IMR-90 (cell line): ENCODE measurements around the gene COX7A2L. TPM values are rescaled to one million over a fixed set of nuclear protein-coding genes. Genes with fewer than 3 reads are reported as not detected.

Experiments
- ATAC-seq: fragments of 200-7000 bp; cut with Tn5 transposase; 2 replicates; pipeline ENCODE4 v1.9.1; 2020; ENCODE audit warnings: low read depth, mild to moderate bottlenecking, moderate library complexity
- BruUV-seq: library from RNA; stranded (reverse); fragments of 400-500 nt; replicated peaks from 2 replicates; lab custom pipeline; 2021; lab: Mats Ljungman, UMichigan
- CTCF ChIA-PET: fragments of 300-600 bp; formaldehyde crosslinking; extraction: SDS; loops from one replicate; lab custom pipeline; 2021; ENCODE audit warnings: antibody characterized with exemption; lab: Yijun Ruan, JAX
- POLR2A ChIA-PET: fragments of 300-600 bp; sonication (Branson Sonifier 250); formaldehyde crosslinking; loops from one replicate; lab custom pipeline; 2022; ENCODE audit warnings: antibody characterized with exemption; ENCODE audit not compliant: unreplicated experiment; lab: Charles Lee
- DNase-seq: peaks from one replicate; pipeline ENCODE4 v3.0.0; 2013
- H2AFZ ChIP-seq: replicated peaks from 2 replicates; pipeline ENCODE3; 2013; ENCODE audit warnings: low read length, mild to moderate bottlenecking; ENCODE audit not compliant: poor library complexity
- H2AK5ac ChIP-seq: 2 replicates; pipeline ENCODE4 v1.6.1; 2013; ENCODE audit warnings: low read depth, low read length, inconsistent platforms
- H2AK9ac ChIP-seq: replicated peaks from 2 replicates; pipeline ENCODE3; 2013; ENCODE audit warnings: mild to moderate bottlenecking, low read depth, low read length, moderate library complexity; ENCODE audit not compliant: poor library complexity
- H2BK120ac ChIP-seq: 2 replicates; pipeline ENCODE4 v1.6.1; 2013; ENCODE audit warnings: low read depth, low read length, inconsistent platforms
- H2BK15ac ChIP-seq: 3 replicates; pipeline ENCODE4 v1.6.1; 2013; ENCODE audit warnings: low read depth, low read length, inconsistent platforms
- H2BK20ac ChIP-seq: 2 replicates; pipeline ENCODE4 v1.6.1; 2013; ENCODE audit warnings: low read depth, mild to moderate bottlenecking, inconsistent platforms, low read length, moderate library complexity
- H2BK5ac ChIP-seq: 2 replicates; pipeline ENCODE4 v1.6.1; 2013; ENCODE audit warnings: mild to moderate bottlenecking, low read depth, low read length, inconsistent platforms; ENCODE audit not compliant: poor library complexity, severe bottlenecking
- H3K14ac ChIP-seq: replicated peaks from 2 replicates; pipeline ENCODE4 v1.6.1; 2013; ENCODE audit warnings: low read depth, low read length, inconsistent platforms
- H3K18ac ChIP-seq: 2 replicates; pipeline ENCODE4 v1.6.1; 2013; ENCODE audit warnings: low read depth, low read length, control low read depth
- H3K23ac ChIP-seq: 2 replicates; pipeline ENCODE4 v1.6.1; 2013; ENCODE audit warnings: low read depth, low read length, inconsistent platforms
- H3K27ac ChIP-seq: 2 replicates; pipeline ENCODE4 v1.5.1; 2013; ENCODE audit warnings: mild to moderate bottlenecking, control low read depth, low read length; ENCODE audit not compliant: insufficient read depth
- H3K27me3 ChIP-seq: 2 replicates; pipeline ENCODE4 v1.6.1; 2013; ENCODE audit warnings: low read length; ENCODE audit not compliant: control insufficient read depth, insufficient read depth
- H3K36me3 ChIP-seq: 2 replicates; pipeline ENCODE4 v1.6.1; 2013; ENCODE audit warnings: low read length, mixed read lengths; ENCODE audit not compliant: control insufficient read depth, insufficient read depth
- H3K4ac ChIP-seq: 2 replicates; pipeline ENCODE4 v1.6.1; 2013; ENCODE audit warnings: low read depth, low read length, inconsistent platforms
- H3K4me1 ChIP-seq: 2 replicates; pipeline ENCODE4 v1.6.1; 2013; ENCODE audit warnings: low read length, mixed read lengths; ENCODE audit not compliant: control insufficient read depth, insufficient read depth
- H3K4me2 ChIP-seq: 2 replicates; pipeline ENCODE4 v1.6.1; 2013; ENCODE audit warnings: low read depth, mild to moderate bottlenecking, control low read depth, low read length, moderate library complexity
- H3K4me3 ChIP-seq: 2 replicates; pipeline ENCODE4 v1.5.1; 2013; ENCODE audit warnings: low read depth, mild to moderate bottlenecking, control low read depth, low read length, moderate library complexity; ENCODE audit not compliant: insufficient read depth
- H3K56ac ChIP-seq: 2 replicates; pipeline ENCODE4 v1.6.1; 2013; ENCODE audit warnings: low read length, inconsistent platforms; ENCODE audit not compliant: insufficient read depth; ENCODE audit errors: extremely low read depth
- H3K79me1 ChIP-seq, 2 experiments: 2 replicates each; pipeline ENCODE4 v1.6.1; 2013; ENCODE audit warnings: low read length in 2 of 2, inconsistent platforms in 1 of 2, low read depth in 1 of 2
- H3K9ac ChIP-seq: 2 replicates; pipeline ENCODE4 v1.6.1; 2013; ENCODE audit warnings: low read depth, low read length, control low read depth
- H3K9me1 ChIP-seq: 2 replicates; pipeline ENCODE4 v1.6.1; 2013; ENCODE audit warnings: low read length, inconsistent platforms; ENCODE audit not compliant: insufficient read depth
- H3K9me3 ChIP-seq: 2 replicates; pipeline ENCODE4 v1.6.1; 2013; ENCODE audit warnings: low read length; ENCODE audit not compliant: control insufficient read depth, insufficient read depth
- H4K20me1 ChIP-seq: 2 replicates; pipeline ENCODE4 v1.6.1; 2013; ENCODE audit warnings: low read length, inconsistent platforms; ENCODE audit not compliant: insufficient read depth
- H4K5ac ChIP-seq: 2 replicates; pipeline ENCODE4 v1.6.1; 2013; ENCODE audit warnings: mild to moderate bottlenecking, low read depth, low read length, control low read depth
- H4K8ac ChIP-seq, 2 experiments: 2 replicates each; pipeline ENCODE4 v1.6.1; 2013; ENCODE audit warnings: low read depth in 2 of 2, low read length in 2 of 2, control low read depth in 1 of 2, inconsistent platforms in 1 of 2
- H4K91ac ChIP-seq: 2 replicates; pipeline ENCODE4 v1.6.1; 2013; ENCODE audit warnings: low read depth, low read length, inconsistent platforms; ENCODE audit not compliant: insufficient read depth
- BHLHE40 ChIP-seq: fragments of 150-350 bp; IDR thresholded peaks from 2 replicates; pipeline ENCODE4 v1.6.1; 2016; ENCODE audit warnings: mild to moderate bottlenecking, low read depth, low read length
- CEBPB ChIP-seq: IDR thresholded peaks from 2 replicates; pipeline ENCODE4 v1.6.1; 2012; ENCODE audit warnings: low read depth, low read length, improper control_type of control experiment
- CHD1 ChIP-seq: IDR thresholded peaks from 2 replicates; pipeline ENCODE4 v1.6.1; 2012; ENCODE audit warnings: low read depth, low read length, improper control_type of control experiment
- FOS ChIP-seq: fragments of 150-350 bp; IDR thresholded peaks from 2 replicates; pipeline ENCODE4 v1.6.1; 2016; ENCODE audit warnings: low read depth, low read length
- MAFK ChIP-seq: IDR thresholded peaks from 2 replicates; pipeline ENCODE4 v1.6.1; 2012; ENCODE audit warnings: low read depth, low read length, improper control_type of control experiment
- MAZ ChIP-seq: IDR thresholded peaks from 2 replicates; pipeline ENCODE4 v1.6.1; 2012; ENCODE audit warnings: low read depth, mild to moderate bottlenecking, low read length, improper control_type of control experiment, moderate library complexity, borderline replicate concordance
- MXI1 ChIP-seq: IDR thresholded peaks from 2 replicates; pipeline ENCODE4 v1.6.1; 2012; ENCODE audit warnings: low read depth, mild to moderate bottlenecking, low read length, moderate library complexity, borderline replicate concordance
- NFE2L2 ChIP-seq: fragments of 150-350 bp; IDR thresholded peaks from 2 replicates; pipeline ENCODE4 v1.6.1; 2016; ENCODE audit warnings: low read depth, mild to moderate bottlenecking, low read length
- RAD21 ChIP-seq: IDR thresholded peaks from 2 replicates; pipeline ENCODE4 v1.6.1; 2012; ENCODE audit warnings: low read length, improper control_type of control experiment
- RCOR1 ChIP-seq: IDR thresholded peaks from 2 replicates; pipeline ENCODE4 v1.6.1; 2012; ENCODE audit warnings: mild to moderate bottlenecking, low read length, improper control_type of control experiment; ENCODE audit not compliant: insufficient replicate concordance
- RFX5 ChIP-seq: IDR thresholded peaks from 2 replicates; pipeline ENCODE4 v1.8.0; 2012; ENCODE audit warnings: low read depth, mild to moderate bottlenecking, low read length, moderate library complexity
- WGBS, 2 experiments: methylation state at CpG; one replicate each; pipeline versions ENCODE4 v1.1.5 to v1.1.7; 2013; ENCODE audit warnings: missing lambda C conversion rate in 2 of 2; ENCODE audit not compliant: insufficient read length in 1 of 2; ENCODE audit errors: extremely low coverage in 2 of 2; 5-methylcytosine and 5-hydroxymethylcytosine counted together
- dilution Hi-C: fragments of 300-500 bp; cut with HindIII; formaldehyde crosslinking; loops from one replicate; pipeline ENCODE4 v1.14.3; 2018; ENCODE audit warnings: low sequenced_read_pairs; ENCODE audit not compliant: unreplicated experiment
- in situ Hi-C: fragments of 300-500 bp; cut with MboI; formaldehyde crosslinking; loops from 3 replicates; pipeline ENCODE4 v1.14.3; 2019; ENCODE audit warnings: low sequenced_read_pairs, inconsistent platforms, mixed read lengths
- intact Hi-C: fragments of 100-400 bp; cut with micrococcal nuclease; formaldehyde crosslinking; loops from 2 replicates; pipeline ENCODE4 v1.10.0; 2022
- polyA plus RNA-seq, 3 experiments: library from polyadenylated mRNA; depleted of rRNA; stranded (reverse); fragments of >200 nt; gene quantifications; 2 replicates each; pipeline ENCODE4 v1.2.3, GENCODE V29; 2012; ENCODE audit warnings: low replicate concordance in 1 of 3
- total RNA-seq: library from RNA; depleted of rRNA; stranded (reverse); fragments of >200 nt; gene quantifications from 2 replicates; pipeline ENCODE4 v1.2.3, GENCODE V29; 2012
- TF ChIP-seq, protein P1 (sequence below): conservative IDR thresholded peaks from 2 replicates; pipeline ENCODE4 v1.5.1; 2012; ENCODE audit warnings: mild to moderate bottlenecking, low read depth, low read length, improper control_type of control experiment

Gene COX7A2L
- total and polyA plus RNA-seq, 2 of the 4 experiments (the other 2 are of a cell fraction) = 123 to 132 TPM

DNA sequence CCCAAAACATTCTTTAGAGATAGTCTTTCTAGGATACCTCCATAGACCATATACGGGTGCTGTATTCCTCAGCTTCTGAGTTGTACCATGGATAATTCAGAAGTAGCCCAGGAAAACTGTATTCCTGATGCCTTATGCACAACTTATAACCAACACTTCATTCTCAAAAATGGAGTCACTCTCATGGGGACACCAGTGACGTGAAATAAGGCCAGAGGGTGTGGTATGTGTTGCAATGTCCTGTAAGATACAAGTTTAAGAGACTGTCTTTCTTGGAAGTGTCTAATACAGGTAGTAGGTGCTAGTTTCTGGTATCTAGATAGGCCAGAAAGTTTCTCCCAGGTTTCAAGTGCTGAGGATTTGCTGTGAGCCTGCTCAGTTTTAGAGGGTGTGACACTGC lies 36.1 kb downstream of the COX7A2L start:
- no CpG with 5 or more reads among the region's 2 CpGs for WGBS, 2 experiments

More for the DNA sequence above, 36.1 kb downstream of the COX7A2L start:
- Histone ChIP-seq H2BK20ac (no peak overlapping the region), H3K56ac (no peak overlapping the region), H4K20me1 (no peaks in the 10 kb centered on the region), H3K4me3 (no peak overlapping the region), H2AFZ (no peak overlapping the region), H3K79me1 (peaks cover 0 to 18% of the 10 kb centered on the region in 2 experiments; a peak in 3 of 4 replicates), H3K9ac (no peak overlapping the region), H3K36me3 (peaks cover 14% of the 10 kb centered on the region), H2AK5ac (no peak overlapping the region), H3K27me3 (no peaks in the 10 kb centered on the region), H3K9me3 (no peaks in the 10 kb centered on the region), H2BK5ac (no peak overlapping the region), H2BK15ac (no peak overlapping the region), H3K27ac (no peak overlapping the region), H3K14ac (no peak overlapping the region), H3K4me1 (no peaks in the 10 kb centered on the region; the same call in 1 of the 2 replicates), H3K9me1 (peaks cover 3% of the 10 kb centered on the region; the same call in 1 of the 2 replicates), H3K4ac (no peak overlapping the region), H2BK120ac (no peak overlapping the region), H4K5ac (no peak overlapping the region), H3K4me2 (no peak overlapping the region), H2AK9ac (no peak overlapping the region), H3K23ac (no peak overlapping the region), H3K18ac (no peak overlapping the region), H4K8ac (no peak overlapping the region), H4K91ac (no peak overlapping the region)
- intact Hi-C loops = loop anchor here (10.0 kb wide), 1 partner anchor 460 kb away; no protein-coding TSS in a partner anchor
- ChIA-PET POLR2A (no interaction called here), CTCF (no interaction called here)
- BruUV-seq = no TSS peak
- dilution Hi-C loops = no loop called here
- DNase-seq = no peak
- in situ Hi-C loops = loop anchor here (5.0 to 10.0 kb wide), 2 partner anchors 228 to 470 kb away; no protein-coding TSS in a partner anchor
- ATAC-seq = no peak
- TF ChIP-seq RAD21 (no peak), MAZ (no peak), NFE2L2 (no peak), BHLHE40 (no peak), MXI1 (no peak), RCOR1 (no peak), MAFK (no peak), FOS (no peak), CEBPB (no peak), RFX5 (no peak), CHD1 (no peak)
- TF ChIP-seq, protein P1, sequence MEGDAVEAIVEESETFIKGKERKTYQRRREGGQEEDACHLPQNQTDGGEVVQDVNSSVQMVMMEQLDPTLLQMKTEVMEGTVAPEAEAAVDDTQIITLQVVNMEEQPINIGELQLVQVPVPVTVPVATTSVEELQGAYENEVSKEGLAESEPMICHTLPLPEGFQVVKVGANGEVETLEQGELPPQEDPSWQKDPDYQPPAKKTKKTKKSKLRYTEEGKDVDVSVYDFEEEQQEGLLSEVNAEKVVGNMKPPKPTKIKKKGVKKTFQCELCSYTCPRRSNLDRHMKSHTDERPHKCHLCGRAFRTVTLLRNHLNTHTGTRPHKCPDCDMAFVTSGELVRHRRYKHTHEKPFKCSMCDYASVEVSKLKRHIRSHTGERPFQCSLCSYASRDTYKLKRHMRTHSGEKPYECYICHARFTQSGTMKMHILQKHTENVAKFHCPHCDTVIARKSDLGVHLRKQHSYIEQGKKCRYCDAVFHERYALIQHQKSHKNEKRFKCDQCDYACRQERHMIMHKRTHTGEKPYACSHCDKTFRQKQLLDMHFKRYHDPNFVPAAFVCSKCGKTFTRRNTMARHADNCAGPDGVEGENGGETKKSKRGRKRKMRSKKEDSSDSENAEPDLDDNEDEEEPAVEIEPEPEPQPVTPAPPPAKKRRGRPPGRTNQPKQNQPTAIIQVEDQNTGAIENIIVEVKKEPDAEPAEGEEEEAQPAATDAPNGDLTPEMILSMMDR = no peak
